Measurements from ENCODE around the gene CDV3.

CDV3 gene

DNA sequence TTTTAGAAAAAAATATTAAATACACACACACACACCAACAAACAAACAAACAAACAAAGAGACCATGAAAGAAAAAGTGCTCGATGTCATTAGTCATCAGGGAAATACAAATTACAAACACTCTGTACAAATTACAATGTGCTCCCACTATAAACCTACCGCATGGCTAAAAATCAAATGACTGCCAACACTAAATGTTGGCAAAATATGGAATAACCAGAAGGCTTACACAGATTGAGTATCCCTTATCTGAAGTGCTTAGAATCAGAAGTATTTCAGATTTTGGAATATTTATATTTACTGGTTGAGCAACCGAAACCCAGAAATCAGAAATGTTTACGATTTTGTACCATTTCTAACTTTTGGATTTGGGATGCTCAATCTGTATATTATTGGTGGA is 33.4 kb downstream of the CDV3 start:
- DNase-seq, result no peak

DNA sequence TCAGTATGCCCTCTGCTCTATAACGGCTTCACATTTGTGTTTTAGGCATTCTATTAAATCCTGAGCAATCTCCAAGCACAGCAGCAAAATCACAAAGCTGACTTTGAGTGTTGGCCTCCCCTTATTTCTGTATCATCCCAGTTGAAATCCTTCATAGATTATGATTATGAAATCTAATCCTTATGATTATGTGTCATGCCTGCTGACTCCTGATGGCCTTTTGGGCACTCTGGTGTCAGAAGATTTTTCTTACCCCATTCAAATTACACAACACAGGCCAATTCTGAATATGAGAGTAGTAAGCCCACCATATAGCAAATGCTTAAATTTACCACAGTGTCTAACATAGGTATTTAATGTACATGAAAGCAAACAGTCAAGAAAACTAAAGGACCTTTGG is 34.3 kb downstream of the CDV3 start:
- DNase-seq, result no peak

DNA sequence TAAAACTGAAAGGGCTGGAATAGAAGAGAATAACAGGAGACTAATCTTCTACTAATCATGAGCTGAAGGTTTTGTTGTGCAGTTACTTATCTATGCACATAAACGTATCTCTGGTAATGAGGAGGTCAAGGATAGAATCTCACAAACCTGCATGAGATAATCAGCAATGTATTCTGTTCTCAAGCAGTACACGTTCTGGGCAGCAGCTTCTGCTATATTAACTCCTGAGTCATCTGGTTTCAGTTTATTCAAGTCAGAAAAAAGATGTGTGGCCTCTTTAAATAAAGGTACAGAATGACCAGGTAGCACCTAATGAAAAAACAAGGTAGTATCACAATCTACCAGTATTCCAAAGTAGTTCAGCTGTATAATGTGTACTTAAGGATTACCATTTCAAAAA is 34.9 kb downstream of the CDV3 start:
- DNase-seq, result no peak

DNA sequence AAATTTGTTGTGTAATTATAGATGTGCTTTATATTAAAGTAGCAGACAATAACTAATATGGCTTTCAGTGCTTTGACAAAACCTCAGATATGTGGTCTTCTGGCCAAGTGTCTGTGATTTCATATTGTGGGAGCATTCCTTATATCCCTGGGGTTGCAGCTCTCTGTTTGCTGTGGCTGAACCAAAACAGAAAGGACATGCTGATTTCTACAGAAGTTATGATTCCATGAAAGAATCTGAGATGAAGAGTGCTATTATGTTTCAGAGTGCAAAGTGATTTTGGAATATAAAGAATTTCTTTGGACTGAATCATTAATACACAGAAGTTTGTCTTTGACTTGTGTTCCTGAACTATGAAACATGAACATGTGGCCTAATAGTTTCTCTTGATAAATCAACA is 36.5 kb downstream of the CDV3 start:
- DNase-seq, result no peak

DNA sequence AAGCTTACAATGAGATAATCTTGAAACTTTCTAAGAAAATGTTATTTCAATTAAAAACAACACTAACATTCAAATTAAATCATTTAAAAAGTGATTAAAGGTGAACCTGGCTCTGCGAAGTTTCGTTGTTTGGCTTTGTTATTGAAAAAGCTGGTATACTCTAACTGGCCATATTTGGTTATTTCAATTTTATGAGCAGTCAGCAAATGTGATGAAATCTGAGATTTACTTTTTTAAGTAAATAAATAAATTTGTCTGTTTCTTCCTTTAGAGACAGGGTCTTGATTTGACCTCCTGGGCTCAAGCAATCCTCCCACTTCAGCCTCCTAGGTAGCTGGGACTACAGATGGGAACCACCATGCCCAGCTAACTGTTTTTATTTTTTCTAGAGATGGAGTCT is 38.0 kb downstream of the CDV3 start:
- no peak for DNase-seq

DNA sequence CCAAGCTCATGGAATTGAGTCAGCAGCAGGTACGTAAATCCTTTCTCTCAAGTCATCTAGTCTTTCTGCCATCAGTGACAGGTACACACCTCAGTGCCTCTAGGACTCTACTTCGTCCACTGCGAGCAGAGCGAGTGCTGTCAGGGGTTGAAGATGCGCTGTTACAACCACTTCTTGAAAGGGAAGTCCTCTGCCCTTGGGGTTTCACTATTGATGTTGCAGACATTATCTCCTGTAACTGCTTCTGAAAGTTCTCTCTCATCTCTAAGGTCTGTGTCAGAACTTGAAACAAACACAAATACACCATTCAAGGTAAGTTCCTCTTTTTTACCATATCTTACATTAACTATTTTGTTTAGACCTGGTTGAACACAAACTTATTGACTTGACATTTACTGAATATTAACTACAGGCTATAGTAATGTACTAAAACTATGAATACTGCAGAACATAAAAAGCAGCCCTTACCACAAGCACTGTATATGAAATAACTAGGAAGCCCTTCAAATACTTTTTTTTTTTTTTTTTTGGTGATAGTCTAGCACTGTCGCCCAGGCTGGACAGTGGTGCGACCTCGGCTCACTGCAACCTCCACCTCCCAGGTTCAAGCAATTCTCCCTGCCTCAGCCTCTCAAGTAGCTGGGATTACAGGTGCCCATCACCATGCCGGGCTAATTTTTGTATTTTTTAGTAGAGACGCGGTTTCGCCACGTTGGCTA is 46.7 kb downstream of the CDV3 start:
- no peak for DNase-seq

DNA sequence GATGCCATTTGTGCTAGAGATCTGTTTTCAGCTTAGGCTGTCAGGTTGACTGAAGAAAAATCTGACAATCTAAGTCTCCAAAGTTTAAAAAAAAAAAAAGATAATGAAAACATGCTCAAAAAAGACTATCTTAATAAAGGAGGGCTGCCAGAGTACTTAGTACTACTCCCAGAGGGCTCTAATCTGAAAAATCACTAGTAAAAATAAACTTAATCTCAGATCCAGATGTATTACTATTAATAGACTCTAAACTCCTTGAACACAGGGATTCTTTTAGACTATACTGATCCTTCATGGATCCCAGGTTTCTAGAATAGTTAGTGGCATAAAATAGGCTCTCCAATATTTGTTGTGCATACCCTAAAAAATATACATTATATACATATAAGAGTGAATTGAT is 54.3 kb downstream of the CDV3 start:
- DNase-seq, result no peak

DNA sequence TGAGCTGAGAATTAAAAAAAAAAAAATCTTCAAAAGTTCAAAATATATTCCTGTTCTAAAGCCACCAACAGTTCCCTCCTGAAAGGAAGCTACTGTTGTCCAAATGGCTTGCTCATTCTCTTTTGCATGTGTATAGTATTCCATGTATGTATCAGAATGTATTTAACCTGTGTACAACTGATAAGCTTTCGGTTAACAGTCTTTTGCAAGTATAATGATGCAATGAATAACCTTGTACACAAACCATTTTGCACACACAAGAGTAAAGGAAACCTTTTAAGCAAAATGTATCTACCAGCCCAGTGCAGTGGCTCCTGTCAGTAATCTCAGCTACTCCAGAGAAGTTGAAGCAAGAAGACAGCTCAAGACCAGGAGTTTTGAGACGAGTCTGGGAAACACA is 55.7 kb downstream of the CDV3 start:
- no peak for DNase-seq

DNA sequence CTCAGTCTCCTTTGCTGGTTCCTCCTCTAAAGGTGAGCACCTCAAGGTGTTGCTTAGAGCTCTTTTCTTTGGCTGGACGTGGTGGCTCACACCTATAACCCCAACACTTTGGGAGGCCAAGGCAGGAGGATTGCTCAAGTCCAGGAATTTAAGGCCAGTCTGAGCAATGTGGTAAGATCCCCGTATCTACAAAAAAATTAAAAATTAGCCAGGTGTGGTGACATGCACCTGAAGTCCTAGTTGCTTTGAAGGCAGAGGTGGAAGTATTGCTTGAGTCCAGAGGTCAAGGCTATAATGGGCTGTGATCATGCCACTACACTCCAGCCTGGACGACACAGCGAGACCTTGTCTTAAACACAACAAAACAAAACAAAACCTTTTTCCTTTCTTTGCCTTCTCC is 60.0 kb downstream of the CDV3 start:
- no peak for DNase-seq

All from right forelimb (tissue), 1 donor.